Activated CD4-positive, alpha-beta T cell treated with anti-CD3 and anti-CD28 coated beads for 4 hours (primary cell): Measurements from ENCODE around the gene CNTNAP2.

Experiments used
- DNase-seq, 2 donors: peaks; one replicate each; pipeline ENCODE4 v3.0.0-alpha.2; 2020

The CNTNAP2 gene

GRCh38 chr7:147909431-147910148 is 1793.0 kb downstream of the CNTNAP2 start:
- no peak for DNase-seq

- no peak for DNase-seq
Observed at GRCh38 chr7:147911201-147911601, 1794.6 kb downstream of the CNTNAP2 start.

- DNase-seq: no peak
Observed at GRCh38 chr7:147912291-147912690, 1795.7 kb downstream of the CNTNAP2 start.

- DNase-seq: no peak
Observed at GRCh38 chr7:147912946-147913638, 1796.5 kb downstream of the CNTNAP2 start.

GRCh38 chr7:147915781-147916180 is 1799.2 kb downstream of the CNTNAP2 start:
- no peak for DNase-seq

GRCh38 chr7:147916573-147916972 is 1800.0 kb downstream of the CNTNAP2 start:
- no peak for DNase-seq

- no peak for DNase-seq
Observed at GRCh38 chr7:147923841-147924240, 1807.2 kb downstream of the CNTNAP2 start.

- no peak for DNase-seq
Observed at GRCh38 chr7:147937428-147937827, 1820.8 kb downstream of the CNTNAP2 start.

- DNase-seq: no peak
Observed at GRCh38 chr7:147941381-147941780, 1824.8 kb downstream of the CNTNAP2 start.

GRCh38 chr7:147944321-147944720 is 1827.7 kb downstream of the CNTNAP2 start:
- no peak for DNase-seq

- DNase-seq: no peak
Observed at GRCh38 chr7:147952918-147953317, 1836.3 kb downstream of the CNTNAP2 start.

- DNase-seq: no peak
Observed at GRCh38 chr7:147968046-147968610, 1851.5 kb downstream of the CNTNAP2 start.

GRCh38 chr7:147971606-147972110 is 1855.1 kb downstream of the CNTNAP2 start:
- DNase-seq: no peak

- no peak for DNase-seq
Observed at GRCh38 chr7:147978201-147978600, 1861.6 kb downstream of the CNTNAP2 start.

- DNase-seq: no peak
Observed at GRCh38 chr7:147978651-147979050, 1862.0 kb downstream of the CNTNAP2 start.

- no peak for DNase-seq
Observed at GRCh38 chr7:147980826-147981813, 1864.5 kb downstream of the CNTNAP2 start.

- DNase-seq: no peak
Observed at GRCh38 chr7:147982307-147982706, 1865.7 kb downstream of the CNTNAP2 start.

- DNase-seq: no peak
Observed at GRCh38 chr7:147984265-147984664, 1867.7 kb downstream of the CNTNAP2 start.

- DNase-seq: no peak
Observed at GRCh38 chr7:147990079-147990478, 1873.5 kb downstream of the CNTNAP2 start.

- no peak for DNase-seq
Observed at GRCh38 chr7:147990942-147991341, 1874.3 kb downstream of the CNTNAP2 start.

GRCh38 chr7:147992698-147993097 is 1876.1 kb downstream of the CNTNAP2 start:
- no peak for DNase-seq

- DNase-seq: no peak
Observed at GRCh38 chr7:147997636-147998035, 1881.0 kb downstream of the CNTNAP2 start.

- DNase-seq: no peak
Observed at GRCh38 chr7:147999962-148000361, 1883.4 kb downstream of the CNTNAP2 start.
